Measurements from ENCODE around the gene RNPS1.

RNPS1 gene

DNA sequence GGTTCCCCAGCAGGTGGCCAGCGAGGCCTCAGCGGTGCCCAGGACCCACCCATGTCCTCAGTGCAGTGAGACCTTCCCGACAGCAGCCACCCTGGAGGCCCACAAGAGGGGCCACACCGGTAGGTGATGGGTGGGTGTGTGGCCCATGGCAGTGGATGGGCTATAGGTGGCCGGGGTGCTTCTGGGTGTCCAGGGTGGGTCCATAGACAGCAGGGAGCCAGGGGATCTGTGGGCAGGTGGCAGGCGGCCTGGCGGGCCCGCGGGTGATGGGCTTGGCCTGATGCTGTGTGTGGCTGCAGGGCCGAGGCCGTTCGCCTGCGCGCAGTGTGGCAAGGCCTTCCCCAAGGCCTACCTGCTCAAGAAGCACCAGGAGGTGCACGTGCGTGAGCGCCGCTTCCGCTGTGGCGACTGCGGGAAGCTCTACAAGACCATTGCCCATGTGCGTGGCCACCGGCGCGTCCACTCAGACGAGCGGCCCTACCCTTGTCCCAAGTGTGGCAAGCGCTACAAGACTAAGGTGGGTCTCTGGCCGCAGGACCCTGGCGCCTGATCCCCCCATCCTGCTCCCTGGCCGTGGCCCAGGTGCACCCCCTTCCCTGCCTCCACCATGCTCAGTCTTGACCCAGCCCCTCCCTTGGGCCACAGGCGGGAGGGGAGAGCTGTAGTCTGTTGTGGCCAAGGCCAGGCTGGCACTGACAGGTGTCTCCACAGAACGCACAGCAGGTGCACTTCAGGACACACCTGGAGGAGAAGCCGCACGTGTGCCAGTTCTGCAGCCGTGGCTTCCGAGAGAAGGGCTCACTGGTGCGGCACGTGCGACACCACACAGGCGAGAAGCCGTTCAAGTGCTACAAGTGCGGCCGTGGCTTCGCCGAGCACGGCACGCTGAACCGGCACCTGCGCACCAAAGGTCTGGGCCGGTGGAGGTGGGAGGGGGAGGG, 33.8 kb downstream of the RNPS1 start:
- FAIRE-seq = no peak

DNA sequence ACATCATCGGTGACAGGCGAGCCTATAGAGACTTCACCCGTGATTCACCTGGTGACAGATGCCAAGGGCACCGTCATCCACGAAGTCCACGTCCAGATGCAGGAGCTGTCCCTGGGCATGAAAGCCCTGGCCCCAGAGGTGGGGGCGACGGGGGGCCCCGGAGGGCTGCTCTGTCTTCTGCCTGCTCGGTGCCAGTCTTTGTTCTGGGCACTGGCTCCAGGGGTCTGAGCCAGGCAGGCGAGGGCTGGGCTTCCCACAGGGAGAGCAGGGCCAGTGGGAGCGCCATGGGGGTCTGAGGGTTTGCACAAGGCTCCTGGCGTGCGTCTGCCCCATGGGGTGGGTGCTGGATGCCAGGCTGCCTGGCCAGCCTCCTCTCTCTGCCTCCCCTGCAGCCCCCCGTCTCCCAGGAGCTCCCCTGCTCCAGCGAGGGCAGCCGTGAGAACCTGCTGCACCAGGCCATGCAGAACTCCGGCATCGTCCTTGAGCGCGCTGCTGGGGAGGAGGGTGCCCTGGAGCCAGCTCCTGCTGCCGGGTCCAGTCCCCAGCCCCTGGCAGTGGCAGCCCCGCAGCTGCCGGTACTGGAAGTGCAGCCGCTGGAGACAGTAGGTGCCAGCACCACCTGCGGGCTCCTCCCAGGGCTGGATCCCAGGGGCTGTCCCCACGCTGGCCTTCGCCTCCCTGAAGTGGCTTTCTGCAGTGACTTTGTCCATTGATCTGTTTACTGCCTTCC, 34.7 kb downstream of the RNPS1 start:
- no peak for FAIRE-seq

DNA sequence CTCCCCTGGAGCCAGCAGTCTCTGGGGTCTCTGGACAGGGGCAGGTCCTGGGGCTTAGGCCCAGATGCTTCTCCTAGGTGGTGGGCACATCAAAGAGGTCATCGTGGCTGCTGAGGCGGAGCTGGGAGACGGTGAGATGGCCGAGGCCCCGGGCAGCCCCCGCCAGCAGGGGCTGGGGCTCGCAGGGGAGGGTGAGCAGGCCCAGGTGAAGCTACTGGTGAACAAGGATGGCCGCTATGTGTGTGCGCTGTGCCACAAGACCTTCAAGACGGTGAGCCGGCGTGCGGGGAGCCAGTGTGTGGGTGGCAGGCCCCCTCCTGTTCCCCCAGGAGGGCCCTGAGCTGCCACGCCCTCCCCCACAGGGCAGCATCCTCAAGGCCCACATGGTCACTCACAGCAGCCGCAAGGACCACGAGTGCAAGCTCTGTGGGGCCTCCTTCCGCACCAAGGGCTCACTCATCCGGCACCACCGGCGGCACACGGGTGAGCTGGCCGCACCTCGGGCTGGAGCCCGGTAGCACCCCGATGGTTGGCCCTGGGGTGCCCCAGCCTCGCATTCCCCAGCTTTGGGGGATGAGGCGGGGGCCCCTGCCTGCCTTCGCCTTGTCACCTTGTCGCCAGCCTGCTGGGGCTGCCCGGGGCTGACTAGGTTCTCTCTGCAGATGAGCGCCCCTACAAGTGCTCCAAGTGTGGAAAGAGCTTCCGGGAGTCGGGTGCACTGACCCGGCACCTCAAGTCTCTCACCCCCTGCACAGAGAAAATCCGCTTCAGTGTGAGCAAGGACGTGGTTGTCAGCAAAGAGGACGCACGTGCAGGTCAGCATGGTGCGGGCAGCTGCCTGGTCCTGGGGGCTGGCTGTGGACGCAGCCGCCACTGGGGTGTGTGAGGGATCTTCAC, 35.6 kb downstream of the RNPS1 start:
- FAIRE-seq = no peak

DNA sequence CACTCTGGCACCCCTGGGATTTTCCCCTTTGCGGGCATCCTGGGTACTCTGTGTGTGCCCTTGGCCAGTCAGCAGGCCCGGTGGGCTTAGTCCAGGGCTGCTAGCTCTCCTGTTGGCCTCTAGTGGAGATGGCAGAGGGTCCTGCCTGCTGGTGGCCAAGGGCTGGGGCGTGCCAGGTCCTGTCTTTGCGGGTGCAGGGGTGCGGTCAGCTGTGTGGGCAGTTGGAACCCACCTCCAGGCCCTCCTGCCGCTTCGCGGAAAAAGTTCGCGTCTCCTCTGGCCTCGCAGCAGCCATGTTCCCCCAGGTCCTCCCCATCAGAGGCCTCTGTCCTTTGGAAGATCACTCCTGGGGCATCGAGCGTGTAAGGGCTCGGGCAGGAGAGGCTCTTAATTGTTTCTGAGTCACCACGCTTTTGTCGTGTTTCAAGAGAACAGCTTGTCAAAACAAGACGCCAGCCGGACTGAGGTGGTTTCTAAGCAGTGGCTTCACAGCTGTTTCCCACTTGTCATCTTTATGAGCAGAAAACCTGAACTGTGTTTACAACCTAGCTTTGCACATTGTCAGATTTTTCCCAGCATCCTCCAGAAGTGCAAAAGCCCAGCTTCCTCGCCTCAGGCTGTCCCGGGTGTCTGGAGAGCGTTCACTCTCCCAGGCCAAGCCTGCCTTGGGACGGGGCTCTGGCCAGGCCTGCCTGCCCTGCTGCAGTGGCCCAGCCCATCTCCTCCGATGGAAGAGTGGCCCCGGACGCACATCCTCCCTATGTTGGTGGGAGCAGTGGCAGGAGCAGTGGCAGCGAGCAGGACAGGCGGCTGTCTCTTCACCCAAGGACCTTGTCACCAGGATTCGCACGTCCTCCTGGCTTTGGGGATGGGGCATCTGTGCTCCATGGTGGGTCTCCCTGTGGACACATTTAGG, 36.7 kb downstream of the RNPS1 start:
- no peak for FAIRE-seq

DNA sequence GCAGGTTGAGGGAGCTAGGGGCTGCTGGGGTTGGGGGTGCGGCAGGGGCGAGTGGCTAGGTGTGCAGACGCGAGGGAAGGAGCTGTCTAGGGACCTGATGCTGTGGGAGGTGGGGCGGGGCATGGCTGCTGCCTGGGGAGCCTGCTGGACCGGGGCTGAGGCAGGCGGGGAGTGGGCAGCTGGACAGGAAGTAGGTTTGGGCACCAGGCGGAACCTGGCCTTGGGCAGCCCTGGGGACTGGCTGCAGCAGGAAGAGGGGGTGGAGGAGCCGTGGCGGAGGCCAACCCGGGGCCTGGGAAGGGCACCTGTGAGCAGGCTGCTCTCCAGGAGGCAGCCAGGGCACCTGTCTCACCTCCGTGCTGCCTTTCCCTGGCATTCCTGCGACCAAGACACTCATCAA, 37.5 kb downstream of the RNPS1 start:
- FAIRE-seq = no peak

DNA sequence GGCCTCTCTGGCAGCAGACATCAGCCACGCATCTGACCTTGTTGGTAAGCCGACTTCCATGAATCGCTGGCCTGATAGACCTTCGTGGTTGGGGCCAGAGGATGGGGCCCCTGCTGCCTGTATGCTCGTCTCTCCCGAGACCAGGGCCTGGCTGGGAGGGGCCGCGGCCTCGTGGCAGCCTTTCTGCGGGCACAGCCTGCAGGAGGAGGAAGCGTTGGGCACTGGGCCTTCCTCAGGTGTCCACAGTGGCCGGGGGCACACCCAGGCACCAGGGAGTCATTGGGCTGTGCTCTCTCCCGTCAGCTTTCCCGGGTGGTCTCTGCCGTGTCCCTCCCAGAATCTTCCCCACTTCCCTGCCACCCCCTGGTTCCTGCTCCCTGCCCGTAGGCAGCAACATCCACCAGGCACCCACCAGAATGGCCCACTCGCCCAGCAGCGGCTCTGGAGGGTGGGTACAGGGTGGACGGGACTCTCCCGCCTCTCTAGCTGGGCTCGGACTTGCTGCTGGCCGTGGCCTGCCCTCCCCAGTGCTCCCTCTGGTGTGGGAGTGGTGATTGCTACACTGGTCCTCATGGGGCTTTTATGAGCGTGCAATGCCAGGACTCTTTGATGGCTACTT, 38.2 kb downstream of the RNPS1 start:
- no peak for FAIRE-seq

DNA sequence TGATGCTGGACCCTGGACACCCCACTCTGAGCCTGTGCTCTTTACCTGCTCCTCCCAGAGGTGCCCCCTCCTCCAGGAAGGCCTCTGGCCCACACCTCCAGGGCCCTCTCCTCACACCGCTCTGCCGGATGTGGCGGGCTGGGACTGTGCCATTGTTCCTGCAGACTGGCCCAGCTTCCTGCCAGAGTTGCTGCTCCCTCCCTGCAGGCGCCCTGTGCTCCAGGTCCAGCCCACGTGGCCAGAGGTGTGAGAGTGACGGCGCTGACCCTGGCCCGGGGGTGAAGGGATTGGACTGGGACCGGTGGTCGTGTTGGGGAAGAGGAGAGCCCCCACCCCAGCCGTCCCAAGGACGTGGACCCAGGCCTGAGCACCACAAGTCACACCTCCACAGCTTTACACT, 38.8 kb downstream of the RNPS1 start:
- no peak for FAIRE-seq

DNA sequence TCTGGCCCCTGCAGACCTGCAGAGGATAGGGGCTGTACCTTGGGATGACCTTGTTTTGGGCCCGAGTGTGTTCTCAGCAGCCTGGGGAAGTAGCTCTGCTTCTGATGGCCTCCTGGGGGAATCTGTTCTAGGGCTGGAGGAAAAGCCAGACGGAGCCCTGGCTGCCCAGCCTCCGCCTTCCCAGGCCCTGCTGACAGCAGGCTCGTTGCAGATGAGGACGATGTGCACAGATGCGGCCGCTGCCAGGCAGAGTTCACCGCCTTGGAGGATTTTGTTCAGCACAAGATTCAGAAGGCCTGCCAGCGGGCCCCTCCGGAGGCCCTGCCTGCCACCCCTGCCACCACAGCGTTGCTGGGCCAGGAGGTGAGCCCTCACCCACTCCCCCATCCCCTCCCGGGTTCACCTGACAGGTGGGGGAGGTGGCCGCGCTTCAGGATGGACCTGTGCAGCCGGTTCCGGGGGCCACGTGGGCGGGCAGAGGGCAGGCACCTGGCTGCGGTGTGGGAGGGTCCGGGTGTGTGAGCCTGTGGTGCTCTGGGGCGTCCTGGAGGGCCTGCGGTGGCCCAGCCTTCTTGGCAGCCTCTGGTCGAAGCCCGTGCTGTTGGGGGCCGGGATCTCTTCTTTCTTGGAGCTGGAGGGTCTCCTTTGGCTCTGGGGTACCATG, 39.6 kb downstream of the RNPS1 start:
- no peak for FAIRE-seq

DNA sequence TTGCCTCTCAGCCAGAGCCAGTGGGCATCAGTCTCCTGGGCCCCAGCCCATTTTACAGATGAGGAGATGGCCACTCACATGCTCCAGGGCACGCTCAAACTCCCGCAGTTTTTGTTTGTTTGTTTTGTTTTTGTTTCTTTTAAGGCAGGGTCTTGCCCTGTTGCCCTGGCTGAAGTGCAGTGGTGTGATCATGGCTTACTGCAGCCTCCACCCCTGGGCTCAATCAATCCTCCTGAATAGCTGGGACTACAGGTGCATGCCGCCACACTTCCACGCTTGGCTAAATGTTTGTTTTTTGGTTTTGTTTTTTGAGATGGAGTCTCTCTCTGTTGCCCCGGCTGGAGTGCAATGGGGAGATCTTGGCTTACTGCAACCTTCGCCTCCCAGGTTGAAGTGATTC, 41.0 kb downstream of the RNPS1 start:
- no peak for FAIRE-seq

DNA sequence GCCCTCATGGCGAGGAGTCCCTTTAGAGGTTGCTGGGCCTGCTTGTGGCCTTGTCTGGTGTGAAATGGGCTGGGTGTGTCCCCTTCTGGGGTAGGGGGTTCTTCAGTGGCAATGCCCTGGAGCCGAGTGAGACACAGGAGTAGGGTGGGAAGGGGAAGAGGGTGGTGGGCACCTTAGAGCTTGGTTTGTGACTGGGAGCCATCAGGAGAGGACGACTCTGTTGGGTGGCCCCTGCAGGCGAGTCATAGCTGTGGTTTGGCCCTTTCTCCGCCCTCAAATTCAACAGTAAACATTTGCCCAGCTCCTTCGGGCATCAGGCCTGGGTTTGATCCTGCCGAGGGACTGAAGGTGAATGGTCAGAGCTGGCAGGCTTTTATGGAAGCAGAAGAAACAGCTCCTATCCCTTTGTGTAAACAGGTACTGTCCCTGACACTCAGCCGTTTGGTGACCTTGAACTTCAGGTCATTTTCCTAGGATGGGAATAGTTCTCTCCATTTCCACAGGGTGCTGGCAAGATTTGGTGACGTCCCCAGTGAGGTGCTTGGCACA, 41.6 kb downstream of the RNPS1 start:
- FAIRE-seq = no peak

DNA sequence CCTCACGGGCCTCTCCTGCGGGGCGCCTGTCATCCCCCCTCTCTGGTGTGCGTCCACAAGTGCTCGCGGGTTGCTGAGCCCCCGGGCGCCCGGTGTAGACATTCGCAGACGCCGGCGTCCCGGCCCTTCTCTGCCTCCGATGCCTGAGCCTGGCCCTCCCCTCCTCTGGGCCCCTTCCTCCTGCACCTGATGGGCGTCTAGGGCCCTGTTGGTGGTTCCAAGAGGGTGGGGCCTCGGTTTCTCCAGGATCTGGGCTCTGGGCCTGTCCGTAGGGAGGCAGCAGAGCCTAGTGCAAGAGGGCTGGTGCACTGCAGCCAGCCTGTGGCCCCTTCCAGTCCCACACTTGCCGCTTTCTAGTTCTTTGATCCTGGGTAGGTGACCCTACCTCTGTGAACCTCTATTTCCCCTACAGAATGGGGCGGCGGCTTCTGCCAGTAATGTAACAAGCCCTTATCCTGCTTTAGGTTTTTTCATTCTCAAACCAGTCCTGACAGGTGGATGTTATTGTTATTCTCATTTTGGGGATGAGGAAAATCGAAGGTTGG, 43.9 kb downstream of the RNPS1 start:
- FAIRE-seq = no peak

DNA sequence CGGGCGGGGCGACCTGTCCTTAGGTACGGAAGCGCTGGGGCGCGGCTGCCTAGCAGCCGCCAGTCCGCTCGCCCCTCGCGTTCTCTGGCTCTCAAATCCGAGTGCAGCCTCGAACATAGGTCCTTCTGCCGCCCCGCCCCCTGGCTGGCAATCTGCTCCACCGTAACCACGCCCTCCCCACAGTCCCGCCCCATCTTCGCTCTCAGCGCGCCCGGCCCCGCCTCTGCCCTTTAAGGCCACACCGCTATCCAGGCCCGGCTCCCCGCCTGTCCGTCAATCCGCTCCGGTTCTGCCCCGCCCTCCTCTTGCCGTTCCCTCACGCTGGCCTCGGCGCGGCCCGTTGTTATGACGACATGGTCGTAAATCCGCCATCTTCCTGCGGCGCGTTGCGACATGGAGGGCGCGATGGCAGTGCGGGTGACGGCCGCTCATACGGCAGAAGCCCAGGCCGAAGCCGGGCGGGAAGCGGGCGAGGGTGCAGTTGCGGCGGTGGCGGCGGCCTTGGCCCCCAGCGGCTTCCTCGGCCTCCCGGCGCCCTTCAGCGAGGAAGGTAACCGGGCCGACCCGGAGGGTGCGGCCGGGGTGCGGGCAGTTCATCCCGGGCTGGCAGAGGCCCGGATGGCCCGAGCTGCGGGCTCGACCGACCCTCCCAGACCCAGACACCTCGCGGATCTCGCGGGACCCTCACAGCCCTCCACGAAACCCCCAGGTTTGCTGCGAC, 44.5 kb downstream of the RNPS1 start, which contains the start of gene E4F1:
E4F1 (plus strand) TSS at position 371 of the 721 bp plus-strand sequence; CDS start at position 394, 23 bp downstream.
- FAIRE-seq = no peak

DNA sequence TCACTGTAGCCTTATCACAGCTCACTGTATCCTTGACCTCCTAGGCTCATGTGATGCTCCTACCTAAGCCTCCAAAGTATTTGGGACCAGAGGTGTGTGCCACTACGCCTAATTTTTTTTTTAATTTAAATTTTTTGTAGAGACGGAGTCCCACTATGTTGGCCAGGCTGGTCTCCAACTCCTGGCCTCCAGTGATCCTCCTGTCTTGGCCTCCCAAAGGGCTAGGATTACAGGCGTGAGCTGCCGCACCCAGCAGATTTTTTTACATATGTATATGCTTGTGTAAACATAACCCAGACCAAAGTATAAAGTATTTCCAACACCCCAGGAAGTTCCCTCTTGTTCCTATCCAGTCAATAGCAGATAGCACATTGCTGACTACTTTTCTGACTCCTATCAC, 51.6 kb downstream of the RNPS1 start:
- no peak for FAIRE-seq

DNA sequence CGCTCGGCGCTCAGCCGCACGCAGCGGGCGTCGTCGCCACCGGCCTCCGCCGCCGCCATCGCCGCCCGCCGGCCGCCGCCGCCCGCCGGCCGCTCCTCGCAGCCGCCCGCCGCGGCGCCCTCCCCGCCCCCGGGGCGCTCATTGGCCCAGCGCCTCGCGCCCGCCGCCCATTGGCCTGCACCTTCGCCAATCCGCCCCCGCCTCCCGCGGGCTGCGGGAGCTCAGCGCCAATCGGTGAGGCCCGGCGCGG, 53.3 kb downstream of the RNPS1 start, which contains the start of gene PGP:
PGP (minus strand) TSS at position 122 of the 250 bp plus-strand sequence; CDS start at position 59, 63 bp downstream.
- no peak for FAIRE-seq

DNA sequence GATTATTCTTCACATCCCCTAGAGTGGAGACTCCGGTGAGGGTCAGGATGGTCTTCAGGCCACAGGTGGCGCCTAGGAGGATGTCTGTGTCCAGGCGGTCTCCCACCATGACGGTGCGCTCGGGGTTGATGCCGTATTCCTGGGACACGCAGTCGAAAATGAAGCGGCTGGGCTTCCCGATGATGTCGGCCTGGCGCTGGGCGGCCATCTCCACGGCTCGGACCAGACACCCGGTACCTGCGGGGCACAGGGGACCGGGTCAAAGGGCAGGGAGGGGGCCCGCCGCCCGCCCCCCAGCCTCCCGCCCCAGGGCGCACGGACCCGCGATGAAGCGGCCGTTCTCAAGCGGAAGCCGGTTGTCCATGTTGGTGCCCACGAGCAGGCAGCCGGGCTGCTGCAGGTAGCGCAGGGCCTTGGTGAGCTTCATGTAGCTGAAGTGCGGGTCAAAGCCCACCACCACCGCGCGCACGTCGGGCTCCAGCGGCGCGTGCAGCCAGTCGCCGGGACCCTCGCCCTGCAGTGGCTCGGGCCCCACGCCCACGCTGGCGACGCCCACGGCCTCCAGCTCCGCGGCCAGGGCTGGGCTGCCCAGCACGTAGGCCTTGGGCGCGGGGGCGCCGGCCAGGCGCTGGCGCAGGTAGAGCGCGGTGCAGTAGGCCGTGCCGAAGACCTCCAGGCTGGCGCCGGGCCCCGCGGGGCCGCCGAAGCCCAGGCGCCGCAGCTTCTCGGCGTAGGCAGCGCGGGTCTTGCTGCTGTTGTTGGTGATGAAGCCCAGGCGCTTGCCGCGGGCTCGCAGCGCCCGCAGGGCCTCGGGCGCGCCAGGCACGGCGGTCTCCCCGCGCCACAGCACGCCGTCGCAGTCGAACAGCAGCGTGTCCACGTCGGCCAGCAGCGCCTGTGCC, 53.9 kb downstream of the RNPS1 start:
- no peak for FAIRE-seq

DNA sequence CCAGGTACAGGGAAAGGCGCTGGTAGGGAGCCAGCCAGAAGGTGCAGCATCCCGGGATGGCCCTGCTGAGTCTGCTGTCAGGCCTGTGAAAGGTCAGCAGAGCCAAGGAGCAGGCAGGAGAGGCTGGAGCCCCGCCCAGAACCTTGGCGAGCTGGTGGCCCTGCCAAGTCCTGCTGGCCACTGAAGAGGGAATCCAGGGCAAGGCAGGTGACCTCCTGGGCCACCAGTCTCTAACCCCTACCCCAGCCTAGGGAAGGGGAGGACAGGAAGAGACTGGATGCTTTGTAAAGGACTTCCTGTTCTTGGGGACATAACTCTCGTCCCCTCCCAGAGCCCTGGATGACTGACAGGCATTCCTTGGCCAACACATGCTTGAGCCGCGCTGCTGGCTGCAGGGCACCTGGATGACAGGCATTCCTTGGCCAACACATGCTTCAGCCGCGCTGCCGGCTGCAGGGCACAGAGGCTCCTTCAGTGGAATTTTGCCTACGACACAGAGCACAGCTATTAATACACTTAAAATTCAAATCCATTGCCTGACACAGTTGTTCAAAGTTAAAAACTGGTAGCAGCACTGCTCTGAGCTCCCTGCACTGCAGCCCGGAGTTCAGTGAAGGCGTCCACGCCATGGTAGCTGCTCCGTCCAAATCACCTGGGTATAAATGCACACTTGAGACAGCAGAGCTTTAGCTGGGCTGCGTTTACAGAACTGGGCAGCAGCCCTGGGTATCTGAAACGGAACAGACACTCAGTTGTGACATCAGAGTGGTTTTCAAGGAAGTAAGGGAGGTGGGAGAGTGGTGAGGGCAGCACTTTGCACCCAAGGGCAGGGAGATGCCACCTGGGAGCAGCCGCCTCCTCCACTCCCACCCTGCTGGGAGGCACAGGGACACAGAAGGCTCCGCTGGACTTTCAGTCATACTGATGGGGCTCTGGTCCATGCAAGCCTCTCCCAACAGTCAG, 55.3 kb downstream of the RNPS1 start:
- FAIRE-seq = no peak

DNA sequence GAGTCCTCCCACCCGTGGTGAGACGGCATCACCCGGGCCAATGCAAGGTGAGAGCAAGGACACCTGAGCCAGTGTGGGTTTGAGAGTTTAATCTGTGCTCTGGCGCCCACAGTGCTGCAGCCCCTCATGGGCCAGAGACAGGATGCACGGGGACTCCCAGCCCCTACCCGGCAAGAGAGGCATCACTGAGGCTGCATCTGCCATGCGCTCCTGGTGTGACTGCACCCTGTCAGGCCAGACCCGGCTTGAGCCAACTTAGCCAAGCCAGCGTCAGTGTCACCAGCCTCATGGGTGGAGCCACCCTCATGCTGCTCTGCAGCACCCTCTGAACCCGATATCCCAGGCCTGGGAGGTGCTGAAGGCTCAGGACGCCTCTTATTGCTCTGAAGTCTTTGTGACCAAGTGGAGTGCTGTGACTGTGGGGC, 56.0 kb downstream of the RNPS1 start:
- no peak for FAIRE-seq

Data from colon (tissue), 2 donors.